22Rv1 (cell line): ENCODE measurements around the gene MYH15.

Experiments
- H3K27ac ChIP-seq: fragments of 450-650 bp; 2 replicates; pipeline ENCODE4 v1.5.1; 2017
- ZFX ChIP-seq: fragments of 450-650 bp; IDR thresholded peaks from 2 replicates; pipeline ENCODE4 v1.6.1; 2017; ENCODE audit warnings: antibody characterized with exemption, borderline replicate concordance
- TF ChIP-seq, protein P1 (sequence below): fragments of 450-650 bp; IDR thresholded peaks from 2 replicates; pipeline ENCODE4 v1.5.1; 2017; ENCODE audit warnings: mild to moderate bottlenecking

The MYH15 gene

DNA sequence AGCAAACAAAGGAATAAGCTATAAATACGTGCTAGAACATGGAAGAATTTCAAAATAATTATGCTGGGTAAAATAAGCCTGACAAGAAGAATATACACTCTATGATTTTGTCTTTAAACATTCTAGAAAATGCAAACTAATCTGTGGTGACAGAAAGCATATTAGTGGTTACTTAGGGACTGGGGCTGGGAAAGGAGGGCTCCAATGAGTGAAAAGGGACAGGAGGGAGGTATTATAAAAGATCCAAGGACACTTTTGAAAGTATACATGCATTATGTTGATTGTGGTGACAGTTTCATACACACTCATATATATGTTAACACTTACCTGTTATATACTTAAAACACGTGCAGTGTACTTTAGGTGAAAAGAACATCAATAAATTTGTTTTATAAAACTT lies 23.0 kb downstream of the MYH15 start:
- H3K27ac ChIP-seq, result no peak overlapping the region
- TF ChIP-seq, protein P1, sequence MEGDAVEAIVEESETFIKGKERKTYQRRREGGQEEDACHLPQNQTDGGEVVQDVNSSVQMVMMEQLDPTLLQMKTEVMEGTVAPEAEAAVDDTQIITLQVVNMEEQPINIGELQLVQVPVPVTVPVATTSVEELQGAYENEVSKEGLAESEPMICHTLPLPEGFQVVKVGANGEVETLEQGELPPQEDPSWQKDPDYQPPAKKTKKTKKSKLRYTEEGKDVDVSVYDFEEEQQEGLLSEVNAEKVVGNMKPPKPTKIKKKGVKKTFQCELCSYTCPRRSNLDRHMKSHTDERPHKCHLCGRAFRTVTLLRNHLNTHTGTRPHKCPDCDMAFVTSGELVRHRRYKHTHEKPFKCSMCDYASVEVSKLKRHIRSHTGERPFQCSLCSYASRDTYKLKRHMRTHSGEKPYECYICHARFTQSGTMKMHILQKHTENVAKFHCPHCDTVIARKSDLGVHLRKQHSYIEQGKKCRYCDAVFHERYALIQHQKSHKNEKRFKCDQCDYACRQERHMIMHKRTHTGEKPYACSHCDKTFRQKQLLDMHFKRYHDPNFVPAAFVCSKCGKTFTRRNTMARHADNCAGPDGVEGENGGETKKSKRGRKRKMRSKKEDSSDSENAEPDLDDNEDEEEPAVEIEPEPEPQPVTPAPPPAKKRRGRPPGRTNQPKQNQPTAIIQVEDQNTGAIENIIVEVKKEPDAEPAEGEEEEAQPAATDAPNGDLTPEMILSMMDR, result no peak
- no peak for TF ChIP-seq ZFX

DNA sequence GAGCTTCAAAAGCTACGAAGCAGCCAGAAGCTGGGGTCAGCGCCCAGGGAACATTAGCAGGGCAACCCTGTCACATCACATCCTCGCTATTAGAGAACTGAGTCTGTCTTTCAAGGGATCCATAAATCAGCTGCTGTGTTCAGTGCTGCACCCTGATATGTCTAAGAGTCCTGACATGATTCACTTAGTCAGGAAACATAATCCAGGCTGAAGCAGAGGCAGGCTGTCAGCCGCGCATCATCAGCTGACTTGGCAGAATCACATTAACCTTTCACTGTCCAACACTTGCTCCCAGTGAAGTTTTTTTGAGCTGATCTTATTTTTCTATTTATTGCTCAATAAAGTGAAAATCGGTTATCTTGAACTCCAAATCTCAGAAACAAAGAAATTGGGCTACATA lies 23.5 kb downstream of the MYH15 start:
- TF ChIP-seq ZFX, result no peak
- TF ChIP-seq, protein P1, result no peak
- H3K27ac ChIP-seq, result no peak overlapping the region

DNA sequence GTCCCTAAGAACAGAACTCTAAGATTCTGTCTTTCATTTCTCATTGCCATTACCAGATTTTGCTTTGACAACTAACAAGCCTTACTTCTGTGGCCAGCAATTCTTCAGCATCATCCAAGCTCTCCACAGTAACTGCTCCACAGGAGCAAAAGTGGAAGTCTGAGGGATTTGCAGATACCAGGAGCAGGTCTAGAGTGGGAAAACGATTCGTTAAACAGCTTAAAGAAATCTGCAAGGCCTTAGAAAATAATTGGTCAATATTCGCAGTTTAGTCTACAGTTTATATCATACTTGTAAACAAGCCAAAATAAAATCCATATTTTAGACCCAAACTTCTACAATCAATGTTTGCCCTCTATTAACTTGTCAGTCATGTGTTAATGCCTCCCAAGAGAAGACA lies 24.1 kb downstream of the MYH15 start:
- TF ChIP-seq ZFX, result no peak
- TF ChIP-seq, protein P1, result no peak
- H3K27ac ChIP-seq, result no peak overlapping the region

DNA sequence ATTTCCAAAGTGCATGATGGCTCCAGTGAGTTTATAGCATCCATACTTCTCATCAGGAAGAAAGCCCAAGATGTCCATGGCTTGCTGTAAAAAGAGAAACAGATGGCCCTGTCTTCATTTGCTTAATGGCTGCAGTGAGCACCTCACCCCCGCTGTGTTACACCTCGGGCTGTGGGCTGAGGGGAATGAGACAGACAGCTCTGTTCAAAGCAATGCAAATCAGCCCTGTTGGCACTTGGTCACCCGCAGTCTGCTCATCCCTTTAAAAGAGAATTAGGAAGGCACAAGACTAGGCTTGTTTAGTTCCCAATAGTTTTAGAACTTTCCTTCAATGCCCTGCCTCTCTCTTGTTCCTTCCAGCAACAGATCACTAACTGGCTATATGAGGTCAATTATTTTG lies 25.2 kb downstream of the MYH15 start:
- no peak overlapping the region for H3K27ac ChIP-seq
- TF ChIP-seq ZFX, result no peak
- TF ChIP-seq, protein P1, result no peak

DNA sequence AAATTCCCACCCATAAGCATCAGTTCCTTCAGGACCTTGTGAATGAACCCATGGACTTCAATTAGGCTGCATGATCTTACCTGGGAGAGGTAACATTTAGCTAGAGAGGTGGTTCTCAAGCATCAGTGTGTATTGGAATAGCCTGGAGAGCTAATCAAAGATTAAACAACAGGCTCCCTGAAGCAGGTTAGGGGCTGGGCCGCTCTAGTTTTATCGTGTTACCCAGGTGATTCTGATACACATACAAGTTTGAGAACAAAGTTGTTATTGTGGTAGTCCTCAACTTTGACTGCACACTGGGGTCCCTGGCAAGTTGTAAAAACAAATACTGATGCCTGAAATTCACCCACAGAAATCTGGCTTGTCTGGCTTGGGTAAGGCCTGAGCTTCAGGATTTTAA lies 31.2 kb downstream of the MYH15 start:
- H3K27ac ChIP-seq, result no peak overlapping the region
- TF ChIP-seq ZFX, result no peak
- TF ChIP-seq, protein P1, result no peak

DNA sequence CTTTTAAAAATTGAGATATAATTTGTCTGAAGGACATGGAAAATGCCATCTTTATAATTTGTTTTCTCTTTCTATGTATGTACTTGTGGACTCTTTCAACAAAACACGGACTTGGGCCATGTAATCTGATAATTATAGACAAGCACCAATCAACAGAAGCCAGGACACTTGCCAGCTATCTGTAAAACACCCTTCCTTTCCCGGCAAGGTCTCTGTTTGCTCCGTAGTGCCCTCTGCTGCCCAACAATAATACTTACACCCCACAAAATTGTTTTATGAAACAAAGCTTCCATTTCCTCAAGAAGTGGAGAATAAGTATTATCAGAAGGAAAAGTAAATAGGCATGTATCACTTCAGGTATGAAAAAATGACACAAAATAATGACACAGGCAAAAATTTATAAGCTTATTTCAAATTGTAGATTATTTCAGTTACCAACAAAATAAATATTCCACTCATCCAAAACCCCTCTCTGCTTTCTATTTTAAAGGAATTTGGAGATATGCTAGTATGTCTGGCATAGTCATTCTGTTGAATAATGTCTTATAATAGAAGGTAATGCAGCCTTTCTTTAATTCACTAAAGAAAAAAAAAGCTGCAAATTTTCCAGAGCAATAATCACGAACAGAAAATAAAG lies 32.8 kb downstream of the MYH15 start:
- TF ChIP-seq ZFX, result no peak
- TF ChIP-seq, protein P1, result peak; percentile 91
- H3K27ac ChIP-seq, result no peak overlapping the region

DNA sequence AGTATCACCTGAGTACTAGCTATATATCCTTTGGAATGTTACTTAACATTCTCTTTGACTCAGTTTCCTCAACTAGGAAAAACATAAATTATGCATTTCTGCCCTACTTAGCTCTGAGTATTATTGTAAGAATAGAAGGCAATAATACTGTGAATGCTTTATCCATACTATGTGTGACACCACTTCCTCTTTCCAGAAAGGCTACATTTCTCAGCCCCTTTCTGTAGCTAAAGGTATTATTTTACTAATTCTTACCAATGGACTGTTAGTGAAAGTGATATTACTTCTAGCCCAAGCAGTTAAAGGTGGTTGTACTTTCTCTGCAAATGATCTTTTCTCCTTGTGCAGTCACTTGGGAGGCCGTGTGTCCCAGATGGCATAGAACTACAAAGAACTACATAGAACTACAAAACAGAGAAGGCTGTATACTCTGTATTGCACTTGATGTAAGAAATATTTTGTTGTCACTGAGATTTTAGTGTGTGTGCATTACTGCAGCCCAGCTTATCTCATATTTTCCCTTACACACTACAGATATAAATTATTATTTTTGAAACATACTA lies 35.1 kb downstream of the MYH15 start:
- no peak overlapping the region for H3K27ac ChIP-seq
- TF ChIP-seq, protein P1, result no peak
- no peak for TF ChIP-seq ZFX
